ENCODE measurements around the gene UBE2J1.
"Not testable (repeated sequence)": the region's sequence is repeated elsewhere in the genome, so short reads cannot be mapped to it uniquely, and the experiment has no call there.

UBE2J1 gene

GRCh38 chr6:89352278-89353117, at the start of gene UBE2J1:
Gene UBE2J1 (minus strand): TSS chr6:89352722. CDS start chr6:89352569, 153 bp downstream.
- DNase-seq: peak; percentile 81
- in situ Hi-C loops (cut with MboI; ENCODE audit: low pct_unique_long_range_greater_than_20kb, low sequenced_read_pairs): no loop called here

GRCh38 chr6:89400912-89401399, 48.4 kb upstream of the UBE2J1 start:
- in situ Hi-C loops (cut with MboI; ENCODE audit: low pct_unique_long_range_greater_than_20kb, low sequenced_read_pairs): no loop called here

GRCh38 chr6:89400050-89400449, 47.5 kb upstream of the UBE2J1 start:
- DNase-seq: no peak
- in situ Hi-C loops (cut with MboI; ENCODE audit: low pct_unique_long_range_greater_than_20kb, low sequenced_read_pairs): no loop called here

More at GRCh38 chr6:89400912-89401399, 48.4 kb upstream of the UBE2J1 start:
- DNase-seq: peak; percentile 15

- in situ Hi-C loops (cut with MboI; ENCODE audit: low pct_unique_long_range_greater_than_20kb, low sequenced_read_pairs): no loop called here
- no peak for DNase-seq
Measured at GRCh38 chr6:89398762-89399525, 46.4 kb upstream of the UBE2J1 start.

GRCh38 chr6:89397884-89398283, 45.4 kb upstream of the UBE2J1 start:
- DNase-seq; in situ Hi-C loops (cut with MboI; ENCODE audit: low pct_unique_long_range_greater_than_20kb, low sequenced_read_pairs): not testable (repeated sequence)

GRCh38 chr6:89393659-89394058, 41.1 kb upstream of the UBE2J1 start:
- in situ Hi-C loops (cut with MboI; ENCODE audit: low pct_unique_long_range_greater_than_20kb, low sequenced_read_pairs): no loop called here
- DNase-seq: no peak

- DNase-seq: no peak
- in situ Hi-C loops (cut with MboI; ENCODE audit: low pct_unique_long_range_greater_than_20kb, low sequenced_read_pairs): no loop called here
Measured at GRCh38 chr6:89392823-89393222, 40.3 kb upstream of the UBE2J1 start.

GRCh38 chr6:89388846-89389245, 36.3 kb upstream of the UBE2J1 start:
- in situ Hi-C loops (cut with MboI; ENCODE audit: low pct_unique_long_range_greater_than_20kb, low sequenced_read_pairs): no loop called here
- DNase-seq: no peak

GRCh38 chr6:89387516-89388201, 35.1 kb upstream of the UBE2J1 start:
- in situ Hi-C loops (cut with MboI; ENCODE audit: low pct_unique_long_range_greater_than_20kb, low sequenced_read_pairs): no loop called here
- no peak for DNase-seq

GRCh38 chr6:89386917-89387491, 34.5 kb upstream of the UBE2J1 start:
- no peak for DNase-seq
- in situ Hi-C loops (cut with MboI; ENCODE audit: low pct_unique_long_range_greater_than_20kb, low sequenced_read_pairs): no loop called here

GRCh38 chr6:89385846-89386245, 33.3 kb upstream of the UBE2J1 start:
- DNase-seq: no peak
- in situ Hi-C loops (cut with MboI; ENCODE audit: low pct_unique_long_range_greater_than_20kb, low sequenced_read_pairs): no loop called here

GRCh38 chr6:89385156-89385667, 32.7 kb upstream of the UBE2J1 start:
- in situ Hi-C loops (cut with MboI; ENCODE audit: low pct_unique_long_range_greater_than_20kb, low sequenced_read_pairs): no loop called here
- DNase-seq: no peak

GRCh38 chr6:89381031-89381430, 28.5 kb upstream of the UBE2J1 start:
- no peak for DNase-seq
- in situ Hi-C loops (cut with MboI; ENCODE audit: low pct_unique_long_range_greater_than_20kb, low sequenced_read_pairs): no loop called here

- in situ Hi-C loops (cut with MboI; ENCODE audit: low pct_unique_long_range_greater_than_20kb, low sequenced_read_pairs): no loop called here
- peak; percentile 69 for DNase-seq
Measured at GRCh38 chr6:89379281-89379680, 26.8 kb upstream of the UBE2J1 start.

- no peak for DNase-seq
- in situ Hi-C loops (cut with MboI; ENCODE audit: low pct_unique_long_range_greater_than_20kb, low sequenced_read_pairs): no loop called here
Measured at GRCh38 chr6:89378628-89379027, 26.1 kb upstream of the UBE2J1 start.

GRCh38 chr6:89375427-89376267, 23.1 kb upstream of the UBE2J1 start:
- in situ Hi-C loops (cut with MboI; ENCODE audit: low pct_unique_long_range_greater_than_20kb, low sequenced_read_pairs): no loop called here

GRCh38 chr6:89372506-89372901, 20.0 kb upstream of the UBE2J1 start:
- DNase-seq: no peak

More at GRCh38 chr6:89375427-89376267, 23.1 kb upstream of the UBE2J1 start:
- DNase-seq: peak; percentile 84

GRCh38 chr6:89371849-89372505, 19.5 kb upstream of the UBE2J1 start:
- in situ Hi-C loops (cut with MboI; ENCODE audit: low pct_unique_long_range_greater_than_20kb, low sequenced_read_pairs): no loop called here
- peak; percentile 79 for DNase-seq

More at GRCh38 chr6:89372506-89372901, 20.0 kb upstream of the UBE2J1 start:
- in situ Hi-C loops (cut with MboI; ENCODE audit: low pct_unique_long_range_greater_than_20kb, low sequenced_read_pairs): no loop called here
